Transverse colon (tissue), 4 donors: ENCODE data around the gene PHF13. TPM values are rescaled to one million over a fixed set of nuclear protein-coding genes. Genes with fewer than 3 reads are reported as not detected.
A peak's percentile ranks its signal among the peaks of the same experiment; 100 is the strongest.
"Not testable (repeated sequence)": the region's sequence is repeated elsewhere in the genome, so short reads cannot be mapped to it uniquely, and the experiment has no call there.

Experiments used
- DNase-seq: peaks from one replicate; pipeline ENCODE4 v3.0.0-alpha.2; 2019
- H3K27ac ChIP-seq, 4 donors: fragments of 200-600 bp; sonication (generic); 2 replicates each; pipeline ENCODE4 v1.5.1; 2016 to 2018; ENCODE audit warnings: inconsistent platforms in 4 of 4
- H3K27me3 ChIP-seq: fragments of 200-600 bp; sonication (generic); 2 replicates; pipeline ENCODE4 v1.5.1; 2017; ENCODE audit warnings: inconsistent platforms
- H3K36me3 ChIP-seq, 4 donors: fragments of 200-600 bp; sonication (generic); 2 replicates each; pipeline ENCODE4 v1.5.1; 2017 to 2019; ENCODE audit warnings: inconsistent platforms in 4 of 4
- H3K4me1 ChIP-seq, 4 donors: fragments of 200-600 bp; sonication (generic); 2 replicates each; pipeline ENCODE4 v1.5.1; 2017 to 2020; ENCODE audit warnings: inconsistent platforms in 4 of 4
- H3K4me3 ChIP-seq, 4 donors: fragments of 200-600 bp; sonication (generic); 1 replicate in 1 of 4; 2 replicates in 3 of 4; pipeline versions ENCODE4 v1.5.1 to v1.6.1; 2017 to 2019; ENCODE audit warnings: inconsistent platforms in 4 of 4
- H3K9me3 ChIP-seq, 2 donors: fragments of 200-600 bp; sonication (generic); 2 replicates each; pipeline ENCODE4 v1.5.1; 2017 to 2019; ENCODE audit warnings: inconsistent platforms in 2 of 2
- CTCF ChIP-seq, 5 experiments: fragments of 200-600 bp in 3 of 5; fragments of 450-650 bp in 2 of 5; sonication (generic) in 3 of 5; IDR thresholded peaks; 1 replicate in 2 of 5; 2 replicates in 3 of 5; pipeline ENCODE4 v1.5.1; 2016 to 2017; ENCODE audit warnings: antibody characterized with exemption in 5 of 5, inconsistent platforms in 3 of 5, mild to moderate bottlenecking in 2 of 5, moderate library complexity in 1 of 5
- EP300 ChIP-seq: sonication (generic); formaldehyde crosslinking; IDR thresholded peaks from one replicate; pipeline ENCODE4 v1.6.1; 2017; ENCODE audit warnings: antibody characterized with exemption, low read depth
- POLR2A ChIP-seq: fragments of 450-650 bp; IDR thresholded peaks from one replicate; pipeline ENCODE4 v1.6.1; 2016; ENCODE audit warnings: antibody characterized with exemption, mild to moderate bottlenecking, moderate library complexity
- POLR2AphosphoS5 ChIP-seq, 3 donors: sonication (generic); formaldehyde crosslinking; IDR thresholded peaks; one replicate each; pipeline ENCODE4 v1.6.1; 2016; ENCODE audit warnings: antibody characterized with exemption in 3 of 3
- WGBS, 2 donors: methylation state at CpG; one replicate each; pipeline ENCODE4 v1.1.5; 2018; ENCODE audit warnings: low coverage in 1 of 2; 5-methylcytosine and 5-hydroxymethylcytosine counted together
- in situ Hi-C, 4 donors: fragments of 200-750 bp; cut with MboI; loops; one replicate each; pipeline versions ENCODE4 v1.15.0 to v1.15.1; 2017; ENCODE audit warnings: low sequenced_read_pairs in 3 of 4, low pct_ligation_motif_present in 1 of 4, low pct_unique_long_range_greater_than_20kb in 1 of 4
- intact Hi-C: fragments of 100-400 bp; cut with DNase I; formaldehyde crosslinking; loops from one replicate; pipeline ENCODE4 v1.15.1; 2023; ENCODE audit warnings: low total_unique reads
- total RNA-seq, 4 donors: library from RNA; depleted of rRNA; stranded (reverse); fragments of >200 nt; gene quantifications; one replicate each; pipeline ENCODE4 v1.1.0, GENCODE V29; 2016

The PHF13 gene
- total RNA-seq, 4 donors from 2014 or later, result 8.7 to 17.3 (median 10.3) TPM

DNA sequence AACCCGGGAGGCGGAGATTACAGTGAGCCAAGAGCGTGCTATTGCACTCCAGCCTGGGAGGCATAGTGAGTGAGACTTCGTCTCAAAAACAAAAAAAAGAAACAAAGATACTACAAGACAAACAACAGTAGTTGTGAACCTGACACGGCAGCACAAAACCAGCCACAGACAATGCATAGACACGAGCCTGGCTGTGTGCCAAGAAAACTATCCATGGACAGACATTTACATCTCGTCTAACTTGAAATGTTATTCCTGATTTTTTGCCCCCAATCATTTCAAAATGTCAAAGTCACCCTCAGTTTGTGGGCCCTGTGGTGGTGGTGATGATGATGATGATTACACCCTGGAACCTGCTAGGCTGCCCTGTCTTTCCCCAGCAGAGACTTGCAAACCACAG lies 17.2 kb upstream of the PHF13 start:
- no peak overlapping the region for H3K27ac ChIP-seq
- in situ Hi-C loops, result no loop called here
- 42 to 70% methylated on average over 2 to 7 of the region's 7 CpGs for WGBS, 2 donors
- peak overlapping the region in 1 of 4 donors; percentile 1 for H3K4me3 ChIP-seq
- H3K4me1 ChIP-seq, result peaks cover 19 to 56% (median 49%) of the 10 kb centered on the region in 4 donors
- no peaks in the 10 kb centered on the region for H3K27me3 ChIP-seq
- TF ChIP-seq POLR2A (no peak), CTCF (IDR thresholded peaks at IDR 0.05) (no peak), POLR2AphosphoS5 (IDR thresholded peaks at IDR 0.05) (no peak)
- DNase-seq, result no peak
- H3K36me3 ChIP-seq, result peaks cover 0 to 37% (median 15%) of the 10 kb centered on the region in 4 donors
- intact Hi-C loops, result no loop called here
- H3K9me3 ChIP-seq, result no peaks in the 10 kb centered on the region

GRCh38 chr1:6596886-6597776 lies 16.4 kb upstream of the PHF13 start:
- no peak for TF ChIP-seq EP300
- no peak for TF ChIP-seq POLR2AphosphoS5 (IDR thresholded peaks at IDR 0.05)
- TF ChIP-seq POLR2A, result no peak
- TF ChIP-seq CTCF (IDR thresholded peaks at IDR 0.05), result no peak
- H3K27me3 ChIP-seq, result no peaks in the 10 kb centered on the region
- H3K4me1 ChIP-seq, result peaks cover 19 to 56% (median 49%) of the 10 kb centered on the region in 4 donors
- in situ Hi-C loops, result no loop called here
- DNase-seq, result no peak
- H3K4me3 ChIP-seq, result peak overlapping the region in 1 of 4 donors; percentile 1
- 80 to 88% methylated on average over 2 to 15 of the region's 15 CpGs for WGBS, 2 donors
- H3K36me3 ChIP-seq, result peaks cover 0 to 37% (median 15%) of the 10 kb centered on the region in 4 donors
- H3K9me3 ChIP-seq, result no peaks in the 10 kb centered on the region
- H3K27ac ChIP-seq, result no peak overlapping the region
- intact Hi-C loops, result no loop called here

- Histone ChIP-seq H3K9me3 (no peaks in the 10 kb centered on the region), H3K27ac (no peak overlapping the region), H3K4me3 (no peak overlapping the region), H3K27me3 (no peaks in the 10 kb centered on the region), H3K36me3 (peaks cover 0 to 37% (median 13%) of the 10 kb centered on the region in 4 donors), H3K4me1 (peaks cover 19 to 56% (median 49%) of the 10 kb centered on the region in 4 donors)
- DNase-seq, result no peak
- in situ Hi-C loops (no loop called here), intact Hi-C loops (no loop called here)
- no peak for TF ChIP-seq POLR2A
- TF ChIP-seq POLR2AphosphoS5 (IDR thresholded peaks at IDR 0.05), result no peak
- no peak for TF ChIP-seq EP300
- TF ChIP-seq CTCF (IDR thresholded peaks at IDR 0.05), result no peak
- WGBS, 2 donors, result 84% methylated on average over 6 of the region's 6 CpGs; no CpG with 5 or more reads in 1 of the 2 donors
Observed at GRCh38 chr1:6597777-6598131, 15.8 kb upstream of the PHF13 start.

DNA sequence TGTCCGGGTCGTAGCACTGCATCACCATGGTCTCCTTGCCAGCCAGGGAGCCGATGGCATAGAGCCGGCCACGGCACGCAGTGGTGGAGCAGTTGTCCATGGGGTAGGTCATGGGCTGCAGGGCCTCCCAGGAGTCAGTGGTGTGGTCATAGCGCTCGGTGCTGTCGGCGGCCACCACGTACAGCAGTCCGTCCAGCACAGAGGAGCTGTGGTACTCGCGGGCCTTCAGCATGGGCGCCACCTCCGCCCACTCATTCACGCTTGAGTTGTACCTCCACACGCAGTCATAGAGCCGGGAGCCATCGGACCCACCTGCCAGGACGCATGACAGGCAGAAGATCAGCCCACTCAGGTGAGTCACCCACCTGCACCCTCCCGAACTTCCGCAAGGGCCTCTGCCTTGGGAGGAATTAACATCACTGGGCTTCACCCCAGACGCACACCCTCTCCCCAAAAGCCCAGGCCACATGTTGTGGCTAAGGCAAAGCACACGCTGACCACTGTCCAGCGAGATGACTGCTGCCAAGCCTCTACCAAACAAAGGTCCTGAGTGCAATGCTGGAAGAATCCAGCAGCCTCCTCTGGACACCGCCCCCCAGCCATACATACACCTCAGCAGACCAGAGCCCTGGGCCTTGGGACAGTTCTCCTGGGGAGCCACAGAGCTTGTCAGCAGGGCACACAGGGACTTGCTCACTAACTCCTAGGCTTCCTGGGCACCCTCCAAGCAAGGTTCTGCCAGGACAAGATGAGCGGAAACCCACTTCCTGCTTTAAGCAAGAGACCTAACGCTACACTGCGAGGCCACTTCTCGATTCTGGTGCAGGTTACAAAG lies 14.2 kb upstream of the PHF13 start:
- 70 to 74% methylated on average over 2 to 25 of the region's 31 CpGs for WGBS, 2 donors
- peaks cover 26 to 63% (median 57%) of the 10 kb centered on the region in 4 donors for H3K4me1 ChIP-seq
- in situ Hi-C loops (no loop called here), intact Hi-C loops (no loop called here)
- no peaks in the 10 kb centered on the region for H3K27me3 ChIP-seq
- no peaks in the 10 kb centered on the region for H3K9me3 ChIP-seq
- peak overlapping the region; percentile 95 to 99 (median 98) for H3K27ac ChIP-seq
- peaks cover 0 to 22% (median 4%) of the 10 kb centered on the region in 4 donors for H3K36me3 ChIP-seq
- peak overlapping the region in 3 of 4 donors; percentile 68 to 90 (median 74) for H3K4me3 ChIP-seq
- TF ChIP-seq CTCF (IDR thresholded peaks at IDR 0.05) (no peak), POLR2AphosphoS5 (IDR thresholded peaks at IDR 0.05) (no peak), POLR2A (no peak), EP300 (no peak)
- DNase-seq, result peak; percentile 49

DNA sequence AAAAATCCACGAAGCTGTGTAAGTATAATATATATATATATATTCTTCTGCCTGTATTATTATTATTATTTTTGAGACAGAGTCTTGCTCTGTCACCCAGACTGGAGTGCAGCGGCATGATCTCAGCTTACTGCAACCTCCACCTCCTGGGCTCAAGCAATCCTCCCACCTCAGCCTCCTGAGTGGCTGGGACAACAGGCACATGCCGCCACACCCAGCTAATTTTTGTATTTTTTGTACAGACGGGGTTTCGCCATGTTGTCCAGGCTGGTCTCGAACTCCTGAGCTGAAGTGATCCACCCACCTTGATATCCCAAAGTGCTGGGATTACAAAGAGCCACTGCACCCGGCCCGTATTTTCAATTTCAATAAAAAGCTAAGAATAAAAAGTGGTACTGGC lies 13.5 kb upstream of the PHF13 start:
- intact Hi-C loops, H3K27me3 ChIP-seq, in situ Hi-C loops, DNase-seq, H3K9me3 ChIP-seq: not testable (repeated sequence)
- 50 to 51% methylated on average over 2 to 8 of the region's 8 CpGs for WGBS, 2 donors
- H3K36me3 ChIP-seq, result peaks cover 0 to 19% (median 4%) of the 10 kb centered on the region in 4 donors
- peak overlapping the region; percentile 95 to 99 (median 98) for H3K27ac ChIP-seq
- peaks cover 28 to 66% (median 54%) of the 10 kb centered on the region in 4 donors for H3K4me1 ChIP-seq
- peak overlapping the region; percentile 64 to 90 (median 71) for H3K4me3 ChIP-seq
